SU-DHL-6 (cell line): Measurements from ENCODE around the gene PTK6.

Experiments used
- H2AFZ ChIP-seq: fragments of 200-600 bp; sonication (generic); 2 replicates; pipeline ENCODE4 v1.6.1; 2014; ENCODE audit warnings: low read depth, mild to moderate bottlenecking, moderate library complexity, mixed read lengths, antibody characterized with exemption, low read length; ENCODE audit not compliant: severe bottlenecking
- H3F3A ChIP-seq: fragments of 200-600 bp; shearing (Covaris generic); 2 replicates; pipeline ENCODE4 v1.6.0; 2016; ENCODE audit warnings: antibody characterized with exemption, mild to moderate bottlenecking; ENCODE audit not compliant: insufficient read depth
- H3K27ac ChIP-seq: fragments of 200-600 bp; sonication (generic); 2 replicates; pipeline ENCODE4 v1.5.1; 2016; ENCODE audit warnings: low read depth, mild to moderate bottlenecking, low read length, moderate library complexity, mixed read lengths
- H3K27me3 ChIP-seq: fragments of 200-600 bp; sonication (generic), shearing (Covaris generic); 2 replicates; pipeline ENCODE4 v1.6.0; 2014; ENCODE audit warnings: mild to moderate bottlenecking, low read length
- H3K36me3 ChIP-seq: fragments of 200-600 bp; sonication (generic); 2 replicates; pipeline ENCODE4 v1.6.1; 2014; ENCODE audit warnings: mild to moderate bottlenecking, low read length, mixed read lengths
- H3K4me2 ChIP-seq: fragments of 300-600, 200-600 bp; shearing (Covaris generic), sonication (generic); 2 replicates; pipeline ENCODE4 v1.6.0; 2014; ENCODE audit warnings: low read length, low read depth, mild to moderate bottlenecking; ENCODE audit not compliant: poor library complexity, severe bottlenecking
- H3K4me3 ChIP-seq: fragments of 200-600 bp; sonication (generic); 2 replicates; pipeline ENCODE4 v1.5.1; 2014; ENCODE audit warnings: antibody characterized with exemption, low read length, mild to moderate bottlenecking, mixed read lengths; ENCODE audit not compliant: insufficient read depth, poor library complexity, severe bottlenecking
- H3K79me2 ChIP-seq: fragments of 200-600 bp; sonication (generic); 2 replicates; pipeline ENCODE4 v1.6.1; 2014; ENCODE audit warnings: mild to moderate bottlenecking, low read length, moderate library complexity; ENCODE audit not compliant: insufficient read depth
- H3K9ac ChIP-seq: fragments of 200-600 bp; sonication (generic); 2 replicates; pipeline ENCODE4 v1.7.0; 2014; ENCODE audit warnings: mild to moderate bottlenecking, low read length
- H3K9me2 ChIP-seq: fragments of 200-600 bp; sonication (generic); replicated peaks from 2 replicates; pipeline ENCODE4 v1.6.1; 2014; ENCODE audit warnings: low read length; ENCODE audit not compliant: insufficient read depth
- H3K9me3 ChIP-seq: fragments of 200-600 bp; sonication (generic); 2 replicates; pipeline ENCODE4 v1.6.1; 2014; ENCODE audit warnings: low read length, mixed read lengths; ENCODE audit not compliant: insufficient read depth
- H4K20me1 ChIP-seq: fragments of 200-600 bp; sonication (generic); 2 replicates; pipeline ENCODE4 v1.6.1; 2014; ENCODE audit warnings: low read depth, mild to moderate bottlenecking, antibody characterized with exemption, low read length, moderate library complexity, mixed read lengths
- EZH2phosphoT487 ChIP-seq: fragments of 200-600 bp; sonication (generic), shearing (Covaris generic); conservative IDR thresholded peaks from 2 replicates; pipeline ENCODE4 v1.6.1; 2018; ENCODE audit warnings: mild to moderate bottlenecking, antibody characterized with exemption, low read length, moderate library complexity, mixed read lengths
- TF ChIP-seq, protein P1 (sequence below): fragments of 200-600 bp; sonication (generic); IDR thresholded peaks from one replicate; pipeline ENCODE4 v1.5.1; 2017; ENCODE audit warnings: antibody characterized with exemption, mild to moderate bottlenecking, low read length, moderate library complexity; ENCODE audit not compliant: insufficient read depth, poor library complexity, severe bottlenecking

The PTK6 gene

DNA sequence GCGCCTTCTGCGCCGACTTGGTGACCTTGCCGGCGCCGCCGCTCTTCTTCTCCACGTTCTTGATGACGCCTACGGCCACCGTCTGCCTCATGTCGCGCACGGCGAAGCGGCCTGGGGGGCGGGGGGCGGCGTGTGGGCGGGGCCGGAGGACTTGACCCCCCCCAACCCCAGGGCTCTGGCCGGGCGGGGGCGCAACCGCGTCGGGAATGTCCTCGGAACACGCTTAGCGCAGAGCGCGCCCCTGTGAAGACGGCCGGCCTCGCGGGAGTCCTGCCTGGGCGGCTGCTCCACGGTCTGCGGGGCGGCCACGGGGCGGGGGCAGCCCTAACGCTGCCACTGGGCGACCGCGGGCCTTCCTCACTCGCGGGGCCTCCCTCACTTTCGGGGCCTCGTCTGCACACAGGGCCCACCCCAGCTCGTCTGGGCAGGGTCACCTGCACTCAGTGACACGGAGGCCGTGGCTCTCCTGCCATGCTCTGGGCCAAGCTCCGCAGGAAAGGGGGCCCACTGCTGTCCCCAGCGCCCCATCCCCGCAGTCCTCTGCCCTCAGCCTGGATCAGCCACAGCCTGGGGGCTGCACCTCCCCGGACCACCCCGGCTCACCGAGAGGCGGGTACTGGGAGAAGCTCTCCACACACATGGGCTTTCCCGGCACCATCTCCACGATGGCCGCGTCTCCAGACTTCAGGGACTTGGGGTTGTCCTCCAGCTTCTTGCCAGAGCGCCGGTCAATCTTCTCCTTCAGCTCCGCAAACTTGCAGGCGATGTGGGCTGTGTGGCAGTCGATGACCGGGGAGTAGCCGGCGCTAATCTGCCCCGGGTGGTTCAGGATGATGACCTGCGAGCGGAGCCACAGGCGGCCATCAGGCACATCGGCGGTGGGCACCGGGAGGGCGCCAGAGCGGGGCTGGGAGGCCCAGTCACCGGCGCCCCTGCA lies 48.6 kb downstream of the PTK6 start:
- Histone ChIP-seq H3F3A (no peaks in the 10 kb centered on the region), H2AFZ (no peak overlapping the region), H3K79me2 (no peaks in the 10 kb centered on the region), H3K36me3 (no peaks in the 10 kb centered on the region), H4K20me1 (no peaks in the 10 kb centered on the region), H3K27ac (no peak overlapping the region), H3K9me3 (no peaks in the 10 kb centered on the region), H3K9me2 (no peaks in the 10 kb centered on the region), H3K4me2 (no peak overlapping the region), H3K9ac (no peak overlapping the region), H3K27me3 (no peaks in the 10 kb centered on the region), H3K4me3 (no peak overlapping the region)
- TF ChIP-seq, protein P1, sequence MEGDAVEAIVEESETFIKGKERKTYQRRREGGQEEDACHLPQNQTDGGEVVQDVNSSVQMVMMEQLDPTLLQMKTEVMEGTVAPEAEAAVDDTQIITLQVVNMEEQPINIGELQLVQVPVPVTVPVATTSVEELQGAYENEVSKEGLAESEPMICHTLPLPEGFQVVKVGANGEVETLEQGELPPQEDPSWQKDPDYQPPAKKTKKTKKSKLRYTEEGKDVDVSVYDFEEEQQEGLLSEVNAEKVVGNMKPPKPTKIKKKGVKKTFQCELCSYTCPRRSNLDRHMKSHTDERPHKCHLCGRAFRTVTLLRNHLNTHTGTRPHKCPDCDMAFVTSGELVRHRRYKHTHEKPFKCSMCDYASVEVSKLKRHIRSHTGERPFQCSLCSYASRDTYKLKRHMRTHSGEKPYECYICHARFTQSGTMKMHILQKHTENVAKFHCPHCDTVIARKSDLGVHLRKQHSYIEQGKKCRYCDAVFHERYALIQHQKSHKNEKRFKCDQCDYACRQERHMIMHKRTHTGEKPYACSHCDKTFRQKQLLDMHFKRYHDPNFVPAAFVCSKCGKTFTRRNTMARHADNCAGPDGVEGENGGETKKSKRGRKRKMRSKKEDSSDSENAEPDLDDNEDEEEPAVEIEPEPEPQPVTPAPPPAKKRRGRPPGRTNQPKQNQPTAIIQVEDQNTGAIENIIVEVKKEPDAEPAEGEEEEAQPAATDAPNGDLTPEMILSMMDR = no peak
- TF ChIP-seq EZH2phosphoT487 = no peak

DNA sequence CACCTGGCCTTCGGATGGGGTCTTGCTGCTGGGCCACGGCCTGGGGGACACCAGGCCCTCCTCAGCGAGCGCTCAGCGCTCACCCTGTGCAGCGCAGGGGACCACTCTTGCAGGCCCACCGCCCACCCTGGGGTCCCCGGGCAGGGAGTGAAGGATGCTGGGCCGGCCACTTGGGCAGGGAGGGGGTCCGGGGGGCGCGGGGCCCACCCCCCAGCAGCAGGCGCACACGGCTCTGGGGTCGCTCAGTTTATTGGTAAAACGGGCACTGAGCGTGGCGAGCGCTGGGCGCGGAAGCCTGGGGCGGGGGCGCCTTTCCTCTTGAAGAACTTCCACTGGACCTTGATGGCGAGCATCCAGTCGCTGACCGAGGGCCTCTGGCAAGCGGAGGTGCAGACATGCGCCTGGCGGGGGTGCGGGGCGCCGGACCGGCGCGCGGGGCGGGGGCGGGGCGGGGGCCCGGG lies 49.4 kb downstream of the PTK6 start:
- H3K9ac ChIP-seq = no peak overlapping the region
- no peaks in the 10 kb centered on the region for H3K79me2 ChIP-seq
- H3K36me3 ChIP-seq = no peaks in the 10 kb centered on the region

DNA sequence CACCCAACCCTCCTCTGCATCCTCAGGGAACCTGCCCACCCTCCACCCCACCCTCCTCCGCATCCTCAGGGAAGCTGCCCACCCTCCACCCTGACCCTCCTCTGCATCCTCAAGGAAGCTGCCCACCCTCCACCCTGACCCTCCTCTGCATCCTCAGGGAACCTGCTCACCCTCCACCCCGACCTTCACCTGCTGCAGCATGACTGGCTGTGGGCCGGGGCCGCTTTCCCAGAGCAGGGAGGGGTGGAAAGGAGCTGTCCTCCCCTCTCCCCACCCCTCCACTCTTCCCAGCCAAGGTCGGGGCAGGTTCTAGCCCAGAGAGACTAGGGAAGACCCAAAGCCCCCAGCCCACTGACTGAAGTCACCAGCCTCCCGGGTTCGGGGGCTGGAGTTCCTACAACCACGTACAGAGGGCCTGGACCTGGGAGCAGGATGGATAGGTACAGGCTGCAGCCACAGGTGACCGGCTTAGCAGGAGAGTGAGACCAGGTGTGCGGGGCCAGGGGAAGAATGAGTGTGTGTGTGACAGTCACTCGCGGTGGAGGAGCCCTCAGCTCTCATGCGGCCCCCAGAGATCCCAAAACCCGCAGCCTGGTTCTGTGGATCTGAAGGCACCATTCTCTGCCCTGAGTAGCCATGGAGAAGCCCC lies 49.9 kb downstream of the PTK6 start:
- TF ChIP-seq, protein P1 = no peak
- no peak for TF ChIP-seq EZH2phosphoT487
- no peaks in the 10 kb centered on the region for H3K27me3 ChIP-seq
- H4K20me1 ChIP-seq = no peaks in the 10 kb centered on the region

More for the DNA sequence above, 49.4 kb downstream of the PTK6 start:
- Histone ChIP-seq H3K4me2 (no peak overlapping the region), H3K27ac (no peak overlapping the region), H3K27me3 (no peaks in the 10 kb centered on the region), H3K4me3 (no peak overlapping the region), H3F3A (no peaks in the 10 kb centered on the region), H2AFZ (no peak overlapping the region), H4K20me1 (no peaks in the 10 kb centered on the region), H3K9me3 (no peaks in the 10 kb centered on the region), H3K9me2 (no peaks in the 10 kb centered on the region)
- TF ChIP-seq, protein P1 = no peak
- TF ChIP-seq EZH2phosphoT487 = no peak

More for the DNA sequence above, 49.9 kb downstream of the PTK6 start:
- Histone ChIP-seq H3K4me2 (no peak overlapping the region), H3K9me3 (no peaks in the 10 kb centered on the region), H3K36me3 (no peaks in the 10 kb centered on the region), H3F3A (no peaks in the 10 kb centered on the region), H3K27ac (no peak overlapping the region), H2AFZ (no peak overlapping the region), H3K4me3 (no peak overlapping the region), H3K9ac (no peak overlapping the region), H3K79me2 (no peaks in the 10 kb centered on the region), H3K9me2 (no peaks in the 10 kb centered on the region)
